K562 treated with DMSO at 1 percent for 4 hours (cell line): ENCODE data around the gene PAQR5. TPM values are rescaled to one million over a fixed set of nuclear protein-coding genes. Genes with fewer than 3 reads are reported as not detected.

Experiments used
- total RNA-seq: library from RNA; unstranded; fragments of 300-600 nt; gene quantifications from 2 replicates; pipeline ENCODE4 v1.2.3, GENCODE V29; 2022; ENCODE audit not compliant: insufficient read depth

PAQR5 gene, protein sequence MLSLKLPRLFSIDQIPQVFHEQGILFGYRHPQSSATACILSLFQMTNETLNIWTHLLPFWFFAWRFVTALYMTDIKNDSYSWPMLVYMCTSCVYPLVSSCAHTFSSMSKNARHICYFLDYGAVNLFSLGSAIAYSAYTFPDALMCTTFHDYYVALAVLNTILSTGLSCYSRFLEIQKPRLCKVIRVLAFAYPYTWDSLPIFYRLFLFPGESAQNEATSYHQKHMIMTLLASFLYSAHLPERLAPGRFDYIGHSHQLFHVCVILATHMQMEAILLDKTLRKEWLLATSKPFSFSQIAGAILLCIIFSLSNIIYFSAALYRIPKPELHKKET
- total RNA-seq: not detected in 2 replicates

DNA sequence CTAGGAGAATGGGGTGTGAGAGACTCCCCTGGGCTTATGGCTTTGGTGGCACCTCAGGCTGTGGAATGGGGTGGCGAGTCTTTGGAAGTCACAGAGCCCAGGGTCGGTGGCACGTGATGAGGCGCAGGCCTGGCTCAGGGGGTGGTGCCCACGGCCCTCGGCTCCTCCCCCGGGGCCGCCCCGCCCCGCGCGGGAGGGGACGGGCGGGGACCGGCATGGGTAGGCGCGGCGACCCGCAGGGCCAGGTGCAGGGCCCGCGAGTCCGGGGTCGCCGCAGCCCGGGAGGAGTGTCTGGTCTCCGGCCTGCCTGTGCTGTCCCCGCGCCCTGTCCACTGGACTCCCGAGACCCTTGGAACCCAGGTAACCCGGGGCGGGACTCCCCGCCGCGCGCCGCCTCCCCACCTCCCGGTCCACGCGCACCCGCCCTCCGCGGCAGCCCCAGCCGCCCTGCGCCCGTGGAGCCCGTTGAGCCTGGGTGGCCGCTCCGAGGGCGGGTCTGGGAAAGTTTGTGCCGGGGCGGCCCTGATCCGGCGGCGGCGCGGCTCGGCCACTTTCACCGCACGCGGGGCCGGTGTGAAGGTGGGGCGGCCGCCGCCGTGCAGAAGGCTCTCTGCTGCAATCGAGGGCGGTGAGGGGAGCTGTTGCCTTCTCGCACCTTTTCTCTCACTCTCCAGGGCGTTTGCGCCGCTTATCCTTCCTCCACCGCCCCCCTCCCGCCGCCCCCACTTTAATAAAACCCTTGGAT lies at the start of gene PAQR5:
TSS of gene PAQR5 (plus strand) at position 216 of the 745 bp plus-strand sequence. CDS start 61,169 bp downstream, outside the sequence.

DNA sequence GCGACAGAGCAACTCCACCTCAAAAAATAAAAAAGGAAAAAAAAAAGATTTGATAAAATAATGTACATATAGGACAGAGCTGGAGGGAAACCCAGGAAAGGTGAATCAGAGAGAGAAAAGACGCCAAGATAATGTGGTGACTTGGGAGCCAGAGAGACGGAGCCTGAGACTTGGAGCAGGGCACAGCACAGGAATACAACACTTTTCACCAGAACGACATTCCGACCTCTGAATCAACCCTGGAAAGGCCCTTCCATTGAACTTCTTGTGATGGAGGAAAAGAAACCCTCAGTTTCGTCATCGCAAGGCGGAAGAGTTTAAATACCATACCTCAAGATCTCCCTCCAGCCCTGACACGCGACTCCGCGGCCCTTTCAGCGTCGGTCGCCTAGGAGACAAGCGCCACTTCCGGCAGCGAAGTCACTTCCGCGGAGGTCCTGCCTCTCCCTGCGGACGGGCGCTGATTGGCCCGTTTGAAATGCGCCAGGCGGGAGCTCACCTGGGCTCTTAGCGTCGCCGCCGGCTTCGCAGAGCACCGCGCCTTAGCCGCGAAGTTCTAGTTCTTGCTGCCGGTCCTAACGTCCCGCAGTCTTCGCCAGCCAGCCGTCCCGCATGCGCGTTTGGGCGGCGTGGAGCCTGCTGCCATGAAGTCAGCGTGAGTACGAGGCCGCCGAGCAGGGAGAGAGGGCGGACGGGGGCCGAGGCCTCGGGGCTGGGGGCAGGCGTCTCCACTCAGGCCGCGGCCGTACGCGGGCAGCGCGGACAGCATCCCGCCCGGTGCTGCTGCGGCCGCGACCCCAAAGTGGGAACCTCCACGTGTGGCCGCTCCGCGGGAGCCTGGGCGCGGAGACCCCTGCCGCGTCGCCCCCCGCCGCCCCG lies 115.3 kb downstream of the PAQR5 start, which contains the start of gene KIF23:
TSS of gene KIF23 (plus strand) at position 528 of the 879 bp plus-strand sequence. CDS start at position 645, 117 bp downstream.

DNA sequence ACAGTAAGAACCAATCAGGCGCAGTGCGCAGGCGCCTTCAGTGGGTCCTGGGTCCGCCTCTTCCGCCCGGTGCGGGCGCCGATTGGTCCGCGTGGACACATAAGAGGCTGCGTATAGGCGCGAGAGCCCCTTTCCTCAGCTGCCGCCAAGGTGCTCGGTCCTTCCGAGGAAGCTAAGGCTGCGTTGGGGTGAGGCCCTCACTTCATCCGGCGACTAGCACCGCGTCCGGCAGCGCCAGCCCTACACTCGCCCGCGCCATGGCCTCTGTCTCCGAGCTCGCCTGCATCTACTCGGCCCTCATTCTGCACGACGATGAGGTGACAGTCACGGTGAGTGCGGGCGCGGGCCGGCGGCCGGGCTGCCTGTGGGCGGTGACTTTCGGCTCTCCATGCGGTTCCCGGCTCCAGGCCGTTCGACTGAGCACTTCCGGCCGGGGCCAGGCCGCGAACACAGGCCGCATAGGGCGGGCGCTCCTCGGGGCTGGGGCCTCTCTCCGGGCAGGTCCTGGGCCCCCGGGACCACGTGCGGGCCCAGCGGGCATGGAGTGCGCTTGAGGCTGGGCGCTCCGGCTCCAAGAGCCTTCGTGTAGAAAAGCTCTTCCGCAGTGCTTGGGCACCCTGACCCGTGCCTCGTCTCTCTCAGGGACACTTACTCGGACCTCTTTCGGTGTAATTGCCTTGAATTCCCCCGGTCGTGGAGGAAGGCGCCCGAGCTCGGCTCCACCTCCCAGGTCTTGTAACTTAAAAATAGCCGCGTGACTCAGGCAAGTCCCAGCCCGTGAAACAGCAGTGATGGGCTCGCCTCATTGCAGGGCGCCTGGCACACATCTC lies 154.2 kb downstream of the PAQR5 start, which contains the start of gene RPLP1:
TSS of gene RPLP1 (plus strand) at position 127 of the 830 bp plus-strand sequence. CDS start at position 258, 131 bp downstream.

Other genes starting within 250 kb of the PAQR5 start
- gene GLCE, start 138.3 kb upstream of the PAQR5 start, total RNA-seq: 17.0 and 17.5 TPM in 2 replicates
- 16.3 and 16.8 TPM in 2 replicates for gene KIF23, start 115.4 kb downstream of the PAQR5 start, total RNA-seq
- gene RPLP1, start 153.9 kb downstream of the PAQR5 start, total RNA-seq: 4,225 and 4,306 TPM in 2 replicates